WTC11 (cell line): ENCODE measurements around the gene RYR1.
"Not testable (repeated sequence)": the region's sequence is repeated elsewhere in the genome, so short reads cannot be mapped to it uniquely, and the experiment has no call there.

Experiments
- ATF6 ChIP-seq: sonication (generic); formaldehyde crosslinking; IDR thresholded peaks from 2 replicates; pipeline ENCODE4 v1.8.1; 2023; ENCODE audit warnings: mild to moderate bottlenecking, missing genetic modification reagents
- CTCF ChIP-seq: fragments of 200-600 bp; IDR thresholded peaks from 2 replicates; pipeline ENCODE4 v1.8.0; 2022; ENCODE audit warnings: antibody characterized with exemption

- not testable (repeated sequence) for TF ChIP-seq CTCF; ATF6 (CRISPR knock-in tag)
Observed at GRCh38 chr19:38427035-38427677, 6.3 kb upstream of the RYR1 start.
